Ishikawa (cell line): ENCODE results near the gene THSD4.

ENCODE experiments used
- CREB1 ChIP-seq: IDR thresholded peaks from 2 replicates; pipeline ENCODE4 v1.6.1; 2012; ENCODE audit warnings: low read depth
- EGR1 ChIP-seq: IDR thresholded peaks from 2 replicates; pipeline ENCODE4 v1.6.1; 2012
- EP300 ChIP-seq: IDR thresholded peaks from 2 replicates; pipeline ENCODE4 v1.6.1; 2012; ENCODE audit warnings: borderline replicate concordance
- RAD21 ChIP-seq: IDR thresholded peaks from 2 replicates; pipeline ENCODE4 v1.6.1; 2012; ENCODE audit warnings: low read depth
- TAF1 ChIP-seq: IDR thresholded peaks from 2 replicates; pipeline ENCODE4 v1.6.1; 2012; ENCODE audit warnings: low read depth, mild to moderate bottlenecking
- TCF12 ChIP-seq: IDR thresholded peaks from 2 replicates; pipeline ENCODE4 v1.6.1; 2012; ENCODE audit warnings: low read depth
- YY1 ChIP-seq: IDR thresholded peaks from 2 replicates; pipeline ENCODE4 v1.6.1; 2012; ENCODE audit warnings: low read depth
- ZBTB7A ChIP-seq: IDR thresholded peaks from 2 replicates; pipeline ENCODE4 v1.6.1; 2012; ENCODE audit warnings: low read depth
- TF ChIP-seq, protein P1 (sequence below): IDR thresholded peaks from 2 replicates; pipeline ENCODE4 v1.6.1; 2012; ENCODE audit warnings: low read depth, mild to moderate bottlenecking
- TF ChIP-seq, protein P2 (sequence below): IDR thresholded peaks from 2 replicates; pipeline ENCODE4 v1.6.1; 2012

DNA sequence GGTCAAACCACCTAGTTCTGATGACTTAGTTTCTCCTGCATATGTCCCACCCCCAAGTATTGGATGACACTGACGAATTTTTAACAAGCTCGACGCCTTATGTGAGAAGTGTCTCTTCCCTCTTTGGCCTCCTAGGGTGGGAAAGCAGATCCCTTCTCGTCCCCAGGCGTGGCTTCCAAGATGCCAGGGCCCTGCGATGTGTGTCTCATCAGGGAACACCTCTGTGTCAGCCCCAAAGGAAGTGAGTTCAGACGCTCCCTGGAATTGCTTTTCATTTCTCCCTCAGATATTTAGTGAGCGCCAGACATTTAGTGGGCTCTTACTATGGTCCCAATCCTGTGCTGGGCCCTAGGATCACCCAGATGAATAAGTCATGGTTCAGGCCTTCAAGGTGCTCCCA is 482.4 kb downstream of the THSD4 start:
- no peak for TF ChIP-seq RAD21
- TF ChIP-seq, protein P1, sequence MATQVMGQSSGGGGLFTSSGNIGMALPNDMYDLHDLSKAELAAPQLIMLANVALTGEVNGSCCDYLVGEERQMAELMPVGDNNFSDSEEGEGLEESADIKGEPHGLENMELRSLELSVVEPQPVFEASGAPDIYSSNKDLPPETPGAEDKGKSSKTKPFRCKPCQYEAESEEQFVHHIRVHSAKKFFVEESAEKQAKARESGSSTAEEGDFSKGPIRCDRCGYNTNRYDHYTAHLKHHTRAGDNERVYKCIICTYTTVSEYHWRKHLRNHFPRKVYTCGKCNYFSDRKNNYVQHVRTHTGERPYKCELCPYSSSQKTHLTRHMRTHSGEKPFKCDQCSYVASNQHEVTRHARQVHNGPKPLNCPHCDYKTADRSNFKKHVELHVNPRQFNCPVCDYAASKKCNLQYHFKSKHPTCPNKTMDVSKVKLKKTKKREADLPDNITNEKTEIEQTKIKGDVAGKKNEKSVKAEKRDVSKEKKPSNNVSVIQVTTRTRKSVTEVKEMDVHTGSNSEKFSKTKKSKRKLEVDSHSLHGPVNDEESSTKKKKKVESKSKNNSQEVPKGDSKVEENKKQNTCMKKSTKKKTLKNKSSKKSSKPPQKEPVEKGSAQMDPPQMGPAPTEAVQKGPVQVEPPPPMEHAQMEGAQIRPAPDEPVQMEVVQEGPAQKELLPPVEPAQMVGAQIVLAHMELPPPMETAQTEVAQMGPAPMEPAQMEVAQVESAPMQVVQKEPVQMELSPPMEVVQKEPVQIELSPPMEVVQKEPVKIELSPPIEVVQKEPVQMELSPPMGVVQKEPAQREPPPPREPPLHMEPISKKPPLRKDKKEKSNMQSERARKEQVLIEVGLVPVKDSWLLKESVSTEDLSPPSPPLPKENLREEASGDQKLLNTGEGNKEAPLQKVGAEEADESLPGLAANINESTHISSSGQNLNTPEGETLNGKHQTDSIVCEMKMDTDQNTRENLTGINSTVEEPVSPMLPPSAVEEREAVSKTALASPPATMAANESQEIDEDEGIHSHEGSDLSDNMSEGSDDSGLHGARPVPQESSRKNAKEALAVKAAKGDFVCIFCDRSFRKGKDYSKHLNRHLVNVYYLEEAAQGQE = no peak
- TF ChIP-seq, protein P2, sequence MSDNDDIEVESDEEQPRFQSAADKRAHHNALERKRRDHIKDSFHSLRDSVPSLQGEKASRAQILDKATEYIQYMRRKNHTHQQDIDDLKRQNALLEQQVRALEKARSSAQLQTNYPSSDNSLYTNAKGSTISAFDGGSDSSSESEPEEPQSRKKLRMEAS = no peak
- no peak for TF ChIP-seq EP300
- no peak for TF ChIP-seq TAF1
- no peak for TF ChIP-seq YY1
- no peak for TF ChIP-seq EGR1
- TF ChIP-seq CREB1 = no peak
- no peak for TF ChIP-seq ZBTB7A
- TF ChIP-seq TCF12 = no peak
